NCI-H345 (cell line): Measurements from ENCODE around the gene CRIM1.
"Not testable (repeated sequence)": the region's sequence is repeated elsewhere in the genome, so short reads cannot be mapped to it uniquely, and the experiment has no call there.

ENCODE experiments used
- DNase-seq: peaks from one replicate; lab custom pipeline; 2025; lab: John Stamatoyannopoulos, UW

Gene CRIM1

GRCh38 chr2:36355151-36355889 lies at the start of gene CRIM1:
Gene CRIM1 (plus strand): TSS chr2:36355778. CDS start chr2:36356293, 515 bp downstream.
- peak; percentile 22 for DNase-seq

DNA sequence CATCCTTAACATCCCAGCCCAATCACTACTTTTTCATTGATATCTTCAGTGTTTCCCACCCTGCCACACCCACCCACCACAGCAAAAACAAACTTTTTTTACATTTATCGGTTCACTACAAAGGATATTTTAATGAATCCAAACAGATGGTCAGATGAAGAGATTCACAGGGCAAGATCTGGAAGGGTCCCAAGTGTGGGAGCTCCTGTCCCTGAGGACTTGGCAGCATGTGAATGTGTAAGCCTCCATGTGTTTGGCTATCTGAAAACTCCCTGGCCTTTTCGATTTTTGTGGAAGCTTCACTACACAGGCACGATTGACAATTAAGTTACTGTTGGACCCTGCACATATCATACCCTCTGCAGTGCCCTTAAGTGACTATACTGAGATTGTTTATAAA lies 48.1 kb upstream of the CRIM1 start:
- DNase-seq = no peak

DNA sequence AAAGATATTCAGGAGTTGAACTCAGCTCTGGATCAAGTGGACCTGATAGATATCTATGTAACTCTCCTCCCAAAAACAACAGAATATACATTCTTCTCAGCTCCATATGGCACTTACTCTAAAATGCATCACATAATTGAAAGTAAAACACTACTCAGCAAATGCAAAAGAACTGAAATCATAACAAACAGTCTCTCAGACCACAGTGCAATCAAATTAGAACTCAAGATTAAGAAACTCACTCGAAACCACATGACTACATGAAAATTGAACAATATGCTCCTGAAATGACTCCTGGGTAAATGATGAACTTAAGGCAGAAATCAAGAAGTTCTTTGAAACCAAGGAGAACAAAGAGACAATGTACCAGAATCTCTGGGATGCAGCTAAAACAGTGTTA lies 45.1 kb upstream of the CRIM1 start:
- DNase-seq = not testable (repeated sequence)

- DNase-seq = no peak
Observed at GRCh38 chr2:36318547-36318946, 37.0 kb upstream of the CRIM1 start.

- DNase-seq = no peak
Observed at GRCh38 chr2:36322108-36322507, 33.5 kb upstream of the CRIM1 start.

GRCh38 chr2:36326286-36326685 lies 29.3 kb upstream of the CRIM1 start:
- DNase-seq = no peak

DNA sequence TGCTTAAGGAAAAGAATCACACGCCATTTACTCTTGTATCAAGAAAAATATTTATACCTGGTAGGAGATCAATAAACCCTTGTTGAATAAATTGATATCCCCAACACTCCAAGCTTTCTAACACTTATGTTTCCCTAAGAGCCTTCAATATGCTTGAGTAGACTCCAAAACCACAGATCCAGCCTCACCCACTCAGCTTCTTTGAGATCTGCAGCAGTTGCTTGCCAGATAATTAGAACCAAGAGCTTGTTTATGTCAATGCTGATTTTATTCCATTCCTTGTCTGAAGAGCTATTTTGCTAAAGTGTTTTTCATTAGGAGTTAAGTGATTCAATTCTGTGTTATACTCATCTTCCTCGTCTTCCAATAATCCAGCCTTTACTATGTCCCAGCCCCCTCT lies 26.3 kb upstream of the CRIM1 start:
- no peak for DNase-seq

DNA sequence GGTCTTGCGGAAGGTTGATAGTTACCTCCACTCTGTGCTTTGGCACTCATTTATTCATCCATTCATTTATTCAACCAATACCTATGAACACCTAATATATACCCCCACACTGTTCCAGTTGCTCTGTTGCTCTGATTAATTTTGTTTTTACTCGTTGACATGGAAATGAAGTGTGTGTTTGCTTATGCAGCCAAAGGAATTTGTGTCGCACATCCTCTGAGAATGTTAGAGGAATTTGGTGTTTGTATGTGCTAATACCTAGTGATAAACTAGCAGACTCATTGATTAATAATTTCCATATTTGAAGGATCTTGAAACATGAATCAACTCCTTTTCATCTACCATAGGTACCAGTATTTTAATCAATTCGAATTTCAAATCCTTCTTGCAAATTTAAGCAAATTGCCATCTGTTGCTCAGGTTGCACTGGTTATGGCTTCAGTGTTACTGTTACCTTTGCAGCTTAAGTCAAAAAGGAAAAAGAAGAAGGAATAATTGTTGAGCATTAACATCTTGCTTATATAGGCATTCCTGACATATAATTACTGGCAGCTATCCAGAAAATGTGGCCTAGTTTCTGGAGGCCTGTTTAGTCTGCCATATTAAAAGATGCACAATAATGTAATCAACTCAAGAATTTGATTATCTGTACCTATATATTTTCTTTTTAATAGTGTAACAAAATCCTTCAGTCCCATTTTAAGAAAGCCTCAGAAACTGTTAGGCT lies 25.7 kb upstream of the CRIM1 start:
- no peak for DNase-seq

- DNase-seq = no peak
Observed at GRCh38 chr2:36330473-36331395, 24.8 kb upstream of the CRIM1 start.

DNA sequence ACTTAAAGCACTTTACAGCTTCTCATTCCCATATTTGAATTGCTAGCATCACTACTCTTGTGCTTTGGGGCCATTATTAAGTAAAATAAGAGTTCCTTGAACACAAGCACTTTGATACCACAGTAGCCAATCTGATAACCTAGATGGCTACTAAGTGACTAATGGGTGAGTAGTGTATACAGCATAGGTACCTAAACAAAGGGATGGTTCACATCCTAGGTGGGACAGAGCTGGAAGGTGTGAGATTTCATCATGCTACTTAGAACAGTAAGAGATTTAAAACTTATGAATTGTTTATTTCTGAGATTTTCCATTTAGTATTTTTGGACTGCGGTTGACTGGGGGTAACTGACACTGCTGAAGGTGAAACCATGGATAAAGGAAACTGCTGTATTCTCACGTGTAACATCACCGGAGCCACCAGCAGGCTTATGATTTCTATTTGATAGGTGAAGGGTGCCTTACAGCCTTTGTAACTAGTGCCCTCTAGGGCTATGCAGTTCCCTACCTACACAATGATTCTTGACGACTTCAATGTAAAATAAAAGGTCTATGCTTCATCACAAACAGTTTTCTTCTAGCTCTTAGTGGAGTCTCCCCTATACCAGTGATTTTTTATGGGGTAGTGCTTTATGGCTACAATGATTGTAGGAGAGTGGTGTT lies 22.1 kb upstream of the CRIM1 start:
- DNase-seq = no peak

DNA sequence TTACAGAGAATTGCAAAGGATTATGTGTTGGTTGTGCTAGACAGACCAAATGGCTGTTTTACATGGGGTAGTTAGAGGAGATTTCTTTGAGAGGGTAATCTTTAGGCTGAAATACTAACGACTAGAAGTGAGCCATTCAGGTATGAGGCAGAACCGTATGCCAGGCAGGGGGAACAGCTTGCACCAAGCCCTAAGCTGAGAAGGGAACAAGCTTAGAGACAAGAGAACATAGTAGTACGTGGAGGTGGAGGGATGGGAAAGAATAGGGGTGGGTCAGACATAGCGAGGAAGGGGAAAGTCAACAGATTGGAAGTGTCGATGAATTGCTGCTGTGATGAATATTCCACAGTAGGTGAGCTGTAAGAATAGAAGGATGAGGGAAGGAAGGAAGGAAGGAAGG lies 20.0 kb upstream of the CRIM1 start:
- no peak for DNase-seq

- no peak for DNase-seq
Observed at GRCh38 chr2:36336321-36336720, 19.3 kb upstream of the CRIM1 start.

- no peak for DNase-seq
Observed at GRCh38 chr2:36337354-36337753, 18.2 kb upstream of the CRIM1 start.

DNA sequence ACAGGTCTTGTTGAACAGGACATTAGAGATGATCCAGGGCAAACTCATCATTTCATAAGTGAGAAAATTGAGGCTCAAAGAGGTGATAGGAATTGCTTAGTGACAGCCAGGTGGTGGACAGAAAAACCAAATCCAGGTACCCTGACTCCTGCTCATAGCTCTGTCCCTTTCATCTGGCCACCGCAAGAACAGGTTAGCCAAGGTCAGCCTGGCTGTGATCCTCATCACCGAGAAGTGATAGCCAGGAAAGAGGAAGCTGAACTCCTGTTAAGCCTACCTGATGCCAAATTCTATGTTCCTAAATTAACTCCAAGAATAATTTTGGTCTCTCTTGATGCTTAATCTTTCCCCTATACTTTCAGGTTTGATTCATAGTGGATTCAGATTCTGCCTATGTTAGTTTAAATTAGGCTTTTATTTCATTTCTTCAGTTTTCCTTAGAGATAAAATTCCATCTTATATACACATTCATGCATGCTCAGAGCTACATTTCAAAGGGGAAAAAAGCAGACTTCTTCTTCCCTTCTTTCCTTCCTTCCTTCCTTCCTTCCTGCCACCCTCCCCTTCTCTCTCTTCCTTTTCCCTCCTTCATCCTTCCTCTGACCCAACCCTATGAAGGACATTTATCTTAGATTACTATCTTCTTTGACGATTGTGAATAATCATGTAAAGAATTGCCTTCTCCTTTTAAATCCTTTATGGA lies 17.3 kb upstream of the CRIM1 start:
- no peak for DNase-seq

- DNase-seq = no peak
Observed at GRCh38 chr2:36338827-36339145, 16.8 kb upstream of the CRIM1 start.

- no peak for DNase-seq
Observed at GRCh38 chr2:36339607-36340218, 15.9 kb upstream of the CRIM1 start.

- DNase-seq = no peak
Observed at GRCh38 chr2:36343606-36344005, 12.0 kb upstream of the CRIM1 start.

DNA sequence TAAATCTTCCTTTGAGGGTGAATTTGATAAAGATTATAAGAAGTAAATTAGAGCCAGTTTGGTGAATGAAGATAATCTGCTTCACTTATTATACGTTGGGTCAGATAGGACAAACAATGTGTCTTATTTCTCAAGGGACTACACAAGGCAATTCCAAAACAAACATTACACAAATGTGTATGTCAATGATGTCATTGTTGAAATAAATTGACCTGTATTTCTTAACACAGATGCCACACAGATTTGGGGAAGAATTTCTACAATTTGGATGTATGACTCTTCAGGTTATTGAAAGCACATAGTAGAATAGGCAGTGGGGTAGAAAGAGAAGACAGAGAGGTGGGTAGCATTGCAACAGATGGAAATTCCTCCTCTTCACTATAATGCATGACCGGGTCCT lies 6.9 kb upstream of the CRIM1 start:
- DNase-seq = no peak

- no peak for DNase-seq
Observed at GRCh38 chr2:36351291-36351690, 4.3 kb upstream of the CRIM1 start.

- peak; percentile 33 for DNase-seq
Observed at GRCh38 chr2:36351736-36352349, 3.7 kb upstream of the CRIM1 start.

DNA sequence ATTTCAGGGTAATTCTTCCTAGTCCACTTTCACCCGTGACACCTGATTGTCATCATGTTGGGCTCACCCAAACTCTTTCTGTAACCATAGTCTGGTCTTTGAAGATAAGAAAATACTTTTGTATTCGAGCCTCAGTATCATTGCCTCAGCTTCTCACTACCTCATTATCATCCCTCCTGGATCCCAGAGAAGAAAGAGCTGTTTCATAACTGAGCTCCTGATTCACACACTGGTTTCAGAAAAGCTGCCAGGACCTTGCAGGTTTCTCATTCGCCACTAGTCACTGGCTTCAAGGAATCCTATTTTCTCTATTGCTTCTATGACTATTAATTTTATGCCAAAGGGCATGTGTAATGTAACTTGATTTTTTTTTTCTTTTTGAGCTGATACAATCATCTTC lies 2.9 kb upstream of the CRIM1 start:
- DNase-seq = no peak
